Upper lobe of left lung (tissue), 4 donors: Measurements from ENCODE around the gene MRGPRF.
A peak's percentile ranks its signal among the peaks of the same experiment; 100 is the strongest.

ENCODE experiments used
- EP300 ChIP-seq, 4 donors: sonication (generic); formaldehyde crosslinking; IDR thresholded peaks; one replicate each; pipeline ENCODE4 v1.5.1; 2017; ENCODE audit warnings: antibody characterized with exemption in 4 of 4, control low read depth in 2 of 4
- POLR2AphosphoS5 ChIP-seq, 2 donors: sonication (generic); formaldehyde crosslinking; IDR thresholded peaks; one replicate each; pipeline ENCODE4 v1.5.1; 2017; ENCODE audit warnings: antibody characterized with exemption in 2 of 2
- TF ChIP-seq, protein P1 (sequence below), 6 experiments: fragments of 450-650 bp in 4 of 6; fragments of 200-600 bp in 2 of 6; sonication (generic) in 2 of 6; IDR thresholded peaks; one replicate each; pipeline ENCODE4 v1.5.1; 2016 to 2019; ENCODE audit warnings: antibody characterized with exemption in 6 of 6

DNA sequence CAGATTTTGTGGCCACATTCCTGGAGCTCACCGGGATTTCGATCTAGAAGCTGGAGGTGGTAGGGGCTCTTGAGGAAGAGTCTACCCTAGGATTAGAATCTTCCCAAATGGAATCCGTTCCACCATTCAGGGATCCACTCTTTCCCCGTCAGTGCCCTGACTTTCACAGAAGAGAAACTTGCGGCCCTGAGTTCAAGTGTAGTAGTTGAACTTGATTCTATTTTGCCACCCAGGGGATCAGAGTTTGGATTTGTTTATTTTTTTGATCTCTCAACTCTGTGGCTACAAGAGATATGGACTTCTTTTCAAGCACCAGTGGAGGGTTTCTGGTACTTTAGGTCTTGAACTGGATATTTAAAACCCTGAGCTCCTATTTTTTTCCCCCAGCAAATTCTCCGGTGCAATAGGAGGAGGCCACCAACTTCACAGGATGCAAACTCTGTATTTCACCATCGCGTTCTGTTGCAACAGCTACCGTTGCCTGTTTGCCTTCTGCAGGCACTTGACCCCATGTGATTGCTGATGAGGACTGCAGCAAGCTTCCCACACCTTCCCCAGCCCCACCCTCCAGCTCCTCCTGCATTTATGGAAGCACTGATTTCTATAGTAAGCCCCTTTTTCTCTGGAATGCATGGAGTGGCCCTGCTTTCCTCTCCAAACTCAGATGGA lies 14.8 kb upstream of the MRGPRF start:
- TF ChIP-seq, protein P1, sequence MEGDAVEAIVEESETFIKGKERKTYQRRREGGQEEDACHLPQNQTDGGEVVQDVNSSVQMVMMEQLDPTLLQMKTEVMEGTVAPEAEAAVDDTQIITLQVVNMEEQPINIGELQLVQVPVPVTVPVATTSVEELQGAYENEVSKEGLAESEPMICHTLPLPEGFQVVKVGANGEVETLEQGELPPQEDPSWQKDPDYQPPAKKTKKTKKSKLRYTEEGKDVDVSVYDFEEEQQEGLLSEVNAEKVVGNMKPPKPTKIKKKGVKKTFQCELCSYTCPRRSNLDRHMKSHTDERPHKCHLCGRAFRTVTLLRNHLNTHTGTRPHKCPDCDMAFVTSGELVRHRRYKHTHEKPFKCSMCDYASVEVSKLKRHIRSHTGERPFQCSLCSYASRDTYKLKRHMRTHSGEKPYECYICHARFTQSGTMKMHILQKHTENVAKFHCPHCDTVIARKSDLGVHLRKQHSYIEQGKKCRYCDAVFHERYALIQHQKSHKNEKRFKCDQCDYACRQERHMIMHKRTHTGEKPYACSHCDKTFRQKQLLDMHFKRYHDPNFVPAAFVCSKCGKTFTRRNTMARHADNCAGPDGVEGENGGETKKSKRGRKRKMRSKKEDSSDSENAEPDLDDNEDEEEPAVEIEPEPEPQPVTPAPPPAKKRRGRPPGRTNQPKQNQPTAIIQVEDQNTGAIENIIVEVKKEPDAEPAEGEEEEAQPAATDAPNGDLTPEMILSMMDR (IDR thresholded peaks at IDR 0.05): no peak
- TF ChIP-seq POLR2AphosphoS5 (IDR thresholded peaks at IDR 0.05) (peak in 1 of 2 donors; percentile 49), EP300 (IDR thresholded peaks at IDR 0.05) (no peak)
